Measurements from ENCODE around the gene REELD1.

- TF ChIP-seq CTCF (IDR thresholded peaks at IDR 0.05) (no peak), ZFX (IDR thresholded peaks at IDR 0.05; ENCODE audit: borderline replicate concordance) (no peak)
These were observed 28.3 kb upstream of the REELD1 start for GRCh38 chr4:146186041-146186440.
